Measurements from ENCODE around the gene C17orf75. TPM values are rescaled to one million over a fixed set of nuclear protein-coding genes. Genes with fewer than 3 reads are reported as not detected.

Gene C17orf75
- total and polyA plus RNA-seq, 5 experiments from 2014 or later = 8.4 to 28.0 (median 12.3) TPM

DNA sequence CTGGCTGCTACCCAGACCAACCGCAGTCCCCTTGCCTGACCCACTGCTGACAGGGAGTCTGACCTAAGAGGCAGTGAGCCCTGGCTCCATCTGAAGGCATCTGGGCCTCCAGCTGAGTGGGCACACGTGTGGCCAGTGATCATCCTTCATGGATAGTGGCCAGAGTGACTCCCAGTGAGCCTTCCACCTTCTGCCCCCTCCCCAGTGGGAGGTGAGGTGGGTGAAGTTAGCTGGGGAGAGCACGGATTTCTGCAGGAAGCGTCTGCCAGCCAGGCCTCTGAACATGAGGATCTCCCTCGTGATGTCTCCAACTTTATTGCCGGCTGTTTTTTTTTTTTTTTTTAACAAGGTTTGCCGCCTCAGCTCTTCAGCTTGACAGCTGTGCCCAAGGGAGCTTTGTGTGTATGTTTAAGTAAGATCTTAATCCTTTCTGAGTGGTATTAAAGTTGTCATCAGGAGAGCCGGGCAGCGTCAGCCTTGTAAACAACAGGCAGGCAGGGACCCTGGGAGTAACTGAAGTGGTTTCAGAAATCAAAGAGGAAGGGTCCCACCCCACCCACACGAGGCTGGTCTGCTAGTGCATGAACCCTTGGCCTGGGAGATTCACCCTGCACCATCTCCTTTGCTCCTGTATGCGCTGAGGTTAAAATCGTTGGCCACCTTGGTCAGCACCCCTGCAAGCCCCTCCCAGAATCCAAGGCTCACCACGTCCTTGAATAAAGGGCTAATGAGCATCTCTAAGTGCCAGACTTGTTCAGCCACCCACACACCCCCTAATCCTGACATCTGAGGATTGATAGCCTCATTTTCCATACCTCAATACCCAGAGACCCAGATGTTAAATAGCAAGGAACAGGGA lies 43.0 kb downstream of the C17orf75 start:
- POLR2A ChIA-PET = no interaction called here
- Mint-ChIP-seq H3K9me3 (no peaks in the 10 kb centered on the region), H3K4me1 (no peaks in the 10 kb centered on the region), H3K4me3 (no peak overlapping the region), H3K27ac (no peak overlapping the region), H3K27me3 (peaks cover 0 to 2% (median 0%) of the 10 kb centered on the region in 5 donors), H3K36me3 (no peaks in the 10 kb centered on the region)
- ATAC-seq = no peak
- no peak for DNase-seq

DNA sequence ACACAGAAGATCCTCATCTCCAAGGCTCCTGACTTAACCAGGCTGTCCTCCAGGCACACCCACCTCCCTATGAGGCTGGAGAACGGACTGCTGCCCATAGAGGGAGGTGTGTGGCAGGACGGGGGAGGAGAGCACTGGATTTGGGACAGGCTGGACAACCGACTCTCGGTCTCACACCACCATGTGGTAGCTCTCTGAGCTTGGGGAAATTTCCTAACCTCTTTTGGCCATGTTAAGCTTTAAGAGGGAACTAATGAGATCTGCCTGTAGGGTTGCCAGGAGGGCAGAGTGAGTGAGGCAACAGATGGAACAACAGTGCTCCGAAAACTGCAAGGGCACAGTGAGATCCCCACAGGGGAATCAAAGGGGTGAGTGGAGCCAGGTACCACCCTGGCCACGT lies 43.7 kb downstream of the C17orf75 start:
- H3K9me3 Mint-ChIP-seq = no peaks in the 10 kb centered on the region
- H3K27ac Mint-ChIP-seq = no peak overlapping the region
- ATAC-seq (no peak), DNase-seq (no peak)
- no peaks in the 10 kb centered on the region for H3K4me1 Mint-ChIP-seq
- no peaks in the 10 kb centered on the region for H3K36me3 Mint-ChIP-seq
- peaks cover 0 to 2% (median 0%) of the 10 kb centered on the region in 5 donors for H3K27me3 Mint-ChIP-seq
- POLR2A ChIA-PET = no interaction called here
- H3K4me3 Mint-ChIP-seq = no peak overlapping the region

DNA sequence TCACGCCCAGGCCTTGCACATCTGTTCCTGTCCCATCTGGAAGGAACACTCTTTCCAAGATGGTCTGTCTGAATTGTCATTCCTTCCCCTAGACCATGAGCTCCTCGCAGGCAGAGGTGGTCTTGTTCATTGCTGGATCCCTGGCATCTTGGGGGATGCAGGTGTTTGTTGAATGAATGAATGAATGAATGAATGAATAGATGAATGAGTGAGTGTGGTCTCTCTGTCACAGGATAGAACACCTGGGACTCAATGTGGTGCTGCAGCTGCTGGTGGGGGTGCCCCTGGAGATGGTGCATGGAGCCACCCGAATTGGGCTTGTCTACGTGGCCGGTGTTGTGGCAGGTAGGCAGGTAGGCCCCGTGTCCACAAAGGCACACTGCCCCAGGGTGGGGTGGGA lies 44.1 kb downstream of the C17orf75 start:
- DNase-seq = no peak
- Mint-ChIP-seq H3K4me3 (no peak overlapping the region), H3K27me3 (peaks cover 0 to 2% (median 0%) of the 10 kb centered on the region in 5 donors), H3K36me3 (no peaks in the 10 kb centered on the region), H3K4me1 (no peaks in the 10 kb centered on the region), H3K9me3 (no peaks in the 10 kb centered on the region), H3K27ac (peak overlapping the region in 1 of 10 donors; percentile 53)
- POLR2A ChIA-PET = no interaction called here
- ATAC-seq = no peak

DNA sequence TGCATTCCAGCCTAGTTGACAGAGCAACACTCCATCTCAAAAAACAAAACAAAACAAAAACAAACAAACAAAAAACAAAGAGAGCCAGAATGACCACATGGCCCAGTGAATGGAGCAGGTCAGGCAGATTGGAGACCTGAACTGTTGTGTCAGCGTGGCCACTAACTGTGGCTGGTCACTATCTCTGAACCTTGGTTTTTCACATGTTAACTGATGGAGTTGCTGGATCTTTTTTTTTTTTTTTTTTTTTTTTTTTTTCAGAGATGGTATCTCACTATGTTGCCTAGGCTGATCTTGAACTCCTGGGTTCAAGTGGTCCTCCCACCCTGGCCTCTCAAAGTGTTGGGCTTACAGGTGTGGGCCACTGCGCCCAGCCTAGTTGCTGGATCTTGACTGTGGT lies 44.5 kb downstream of the C17orf75 start:
- H3K4me1 Mint-ChIP-seq = no peaks in the 10 kb centered on the region
- no peaks in the 10 kb centered on the region for H3K36me3 Mint-ChIP-seq
- peaks cover 0 to 2% (median 0%) of the 10 kb centered on the region in 5 donors for H3K27me3 Mint-ChIP-seq
- POLR2A ChIA-PET = no interaction called here
- ATAC-seq (no peak), DNase-seq (no peak)
- H3K27ac Mint-ChIP-seq = no peak overlapping the region
- no peak overlapping the region for H3K4me3 Mint-ChIP-seq
- H3K9me3 Mint-ChIP-seq = no peaks in the 10 kb centered on the region

DNA sequence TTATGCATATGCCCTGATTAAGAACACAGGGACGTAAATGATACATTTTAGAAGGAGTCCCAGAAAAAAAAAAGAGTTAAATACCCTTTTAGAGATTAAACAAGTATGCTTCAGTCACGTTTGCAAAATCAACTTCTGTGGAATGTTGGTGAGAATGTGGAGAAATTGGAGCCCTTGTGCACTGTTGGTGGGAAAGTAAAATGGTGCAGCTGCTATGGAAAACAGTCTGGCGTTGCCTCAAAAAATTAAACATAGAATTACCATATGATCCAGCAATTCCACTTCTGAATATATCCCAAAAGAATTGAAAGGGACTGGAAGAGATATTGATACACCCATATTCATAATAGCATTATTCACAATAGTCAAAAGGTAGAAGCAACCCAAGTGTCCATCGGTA lies 49.9 kb downstream of the C17orf75 start:
- peak overlapping the region in 1 of 10 donors; percentile 24 for H3K27ac Mint-ChIP-seq
- no peaks in the 10 kb centered on the region for H3K36me3 Mint-ChIP-seq
- H3K4me3 Mint-ChIP-seq = no peak overlapping the region
- POLR2A ChIA-PET = no interaction called here
- H3K27me3 Mint-ChIP-seq = peaks cover 0 to 9% (median 3%) of the 10 kb centered on the region in 5 donors
- DNase-seq (no peak), ATAC-seq (no peak)
- H3K4me1 Mint-ChIP-seq = peaks cover 0 to 3% (median 0%) of the 10 kb centered on the region in 4 donors
- H3K9me3 Mint-ChIP-seq = no peaks in the 10 kb centered on the region

DNA sequence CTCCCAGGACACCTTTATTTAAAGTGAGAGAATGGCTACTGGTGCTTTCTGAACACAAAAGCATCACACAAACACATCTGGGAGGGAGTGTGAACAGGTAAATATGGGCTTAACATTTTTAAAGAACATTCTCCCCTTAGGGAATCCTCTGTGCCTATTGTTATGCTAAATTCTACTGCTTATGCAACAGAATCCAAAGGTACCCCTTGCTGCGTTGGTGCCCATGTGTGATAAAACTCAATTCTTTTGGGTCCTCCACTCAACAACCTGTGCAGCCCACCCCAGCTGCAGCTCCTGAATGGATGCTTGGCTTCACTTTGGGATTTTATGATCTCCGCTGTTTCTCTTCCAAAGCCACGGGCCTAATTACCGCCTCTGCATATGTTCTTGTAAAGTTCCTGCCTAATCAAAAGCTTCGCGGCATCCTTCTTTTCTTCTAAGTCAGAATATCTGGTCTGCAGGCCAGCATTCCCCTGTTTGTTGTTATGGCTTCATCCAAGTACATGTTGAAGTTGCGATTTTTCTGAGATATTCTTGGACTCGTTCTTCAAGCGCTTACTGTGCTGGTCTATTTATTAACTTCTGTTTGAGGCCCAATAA lies 52.4 kb downstream of the C17orf75 start:
- Mint-ChIP-seq H3K4me1 (peaks cover 0 to 3% (median 0%) of the 10 kb centered on the region in 4 donors), H3K27me3 (peaks cover 0 to 10% (median 3%) of the 10 kb centered on the region in 5 donors), H3K9me3 (no peaks in the 10 kb centered on the region), H3K27ac (no peak overlapping the region), H3K4me3 (no peak overlapping the region), H3K36me3 (no peaks in the 10 kb centered on the region)
- no peak for DNase-seq
- POLR2A ChIA-PET = no interaction called here
- ATAC-seq = no peak

DNA sequence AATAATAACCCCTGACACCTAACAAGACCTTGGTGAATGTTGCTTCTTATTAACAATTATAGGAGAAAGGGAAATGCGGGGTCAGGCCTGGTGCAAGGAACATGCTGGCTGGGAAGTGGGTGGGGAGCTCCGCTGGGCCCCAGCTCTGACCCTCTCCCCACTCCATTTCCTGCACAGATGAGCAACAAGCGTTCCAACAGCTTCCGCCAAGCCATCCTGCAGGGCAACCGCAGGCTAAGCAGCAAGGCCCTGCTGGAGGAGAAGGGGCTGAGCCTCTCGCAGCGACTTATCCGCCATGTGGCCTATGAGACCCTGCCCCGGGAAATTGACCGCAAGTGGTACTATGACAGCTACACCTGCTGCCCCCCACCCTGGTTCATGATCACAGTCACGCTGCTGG lies 53.4 kb downstream of the C17orf75 start:
- H3K9me3 Mint-ChIP-seq = no peaks in the 10 kb centered on the region
- H3K36me3 Mint-ChIP-seq = no peaks in the 10 kb centered on the region
- H3K4me1 Mint-ChIP-seq = peaks cover 0 to 7% (median 1%) of the 10 kb centered on the region in 4 donors
- POLR2A ChIA-PET = no interaction called here
- H3K27ac Mint-ChIP-seq = no peak overlapping the region
- no peak for ATAC-seq
- H3K4me3 Mint-ChIP-seq = no peak overlapping the region
- DNase-seq = no peak
- H3K27me3 Mint-ChIP-seq = peaks cover 2 to 20% (median 8%) of the 10 kb centered on the region in 5 donors

DNA sequence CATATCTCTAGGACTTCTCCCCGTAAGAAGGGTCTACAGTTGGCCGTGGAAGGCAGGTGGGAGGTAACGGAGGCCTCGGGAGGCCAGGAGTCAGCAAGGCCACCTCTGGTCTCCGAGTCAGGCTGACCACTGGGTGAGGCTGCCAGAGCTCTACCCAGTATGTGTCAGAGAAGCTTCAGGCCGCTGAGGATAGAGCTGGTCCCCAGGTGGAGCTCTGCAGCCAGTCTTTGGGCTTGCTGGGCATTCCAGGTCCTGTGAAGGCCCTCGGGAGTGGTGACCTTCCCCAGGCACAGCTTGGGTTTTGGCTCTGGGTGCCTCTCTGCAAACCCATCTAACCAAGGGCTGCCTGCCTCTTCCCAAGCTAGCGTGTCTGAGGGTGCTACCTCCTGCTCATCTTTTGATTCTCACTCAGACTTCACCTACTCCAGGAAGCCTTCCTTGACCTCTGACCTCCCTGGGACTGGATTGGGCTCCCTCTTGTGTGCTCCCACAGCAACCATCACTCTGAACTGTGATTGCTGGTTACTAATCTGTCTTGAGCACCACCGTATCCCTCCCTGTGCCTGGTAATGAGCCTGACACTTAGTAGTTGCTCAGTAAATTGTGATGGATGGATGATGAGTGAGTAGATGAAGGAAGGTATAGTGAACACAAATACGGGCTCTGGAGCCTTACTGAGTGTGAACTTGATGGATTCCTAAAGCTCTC lies 54.0 kb downstream of the C17orf75 start:
- H3K27ac Mint-ChIP-seq = no peak overlapping the region
- H3K4me1 Mint-ChIP-seq = peaks cover 0 to 8% (median 1%) of the 10 kb centered on the region in 4 donors
- no peaks in the 10 kb centered on the region for H3K36me3 Mint-ChIP-seq
- POLR2A ChIA-PET = no interaction called here
- no peaks in the 10 kb centered on the region for H3K9me3 Mint-ChIP-seq
- DNase-seq (no peak), ATAC-seq (no peak)
- peaks cover 4 to 24% (median 11%) of the 10 kb centered on the region in 5 donors for H3K27me3 Mint-ChIP-seq
- no peak overlapping the region for H3K4me3 Mint-ChIP-seq

DNA sequence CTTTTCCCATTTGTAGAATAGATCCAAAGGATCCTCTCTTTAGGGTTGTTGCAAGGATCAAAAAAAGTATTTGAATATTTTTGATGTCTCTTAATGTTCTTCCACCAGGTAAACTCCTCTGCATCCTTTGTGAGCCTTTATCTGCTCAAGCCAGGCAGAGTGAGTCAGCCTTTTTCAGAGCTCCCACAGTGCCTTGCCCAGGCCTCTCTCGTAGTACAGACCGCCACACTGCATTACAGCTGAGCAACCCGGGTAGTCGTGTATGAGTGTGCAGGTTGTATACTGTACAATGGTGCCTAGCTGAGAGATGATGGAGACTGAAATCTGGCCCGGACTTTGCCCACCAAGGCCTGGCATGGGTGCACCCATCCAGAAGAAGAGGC lies 55.5 kb downstream of the C17orf75 start:
- no peak for DNase-seq
- H3K4me1 Mint-ChIP-seq = peaks cover 0 to 8% (median 1%) of the 10 kb centered on the region in 4 donors
- ATAC-seq = no peak
- H3K9me3 Mint-ChIP-seq = no peaks in the 10 kb centered on the region
- H3K36me3 Mint-ChIP-seq = no peaks in the 10 kb centered on the region
- POLR2A ChIA-PET = no interaction called here
- H3K27me3 Mint-ChIP-seq = peaks cover 4 to 24% (median 11%) of the 10 kb centered on the region in 5 donors
- no peak overlapping the region for H3K27ac Mint-ChIP-seq
- H3K4me3 Mint-ChIP-seq = no peak overlapping the region

DNA sequence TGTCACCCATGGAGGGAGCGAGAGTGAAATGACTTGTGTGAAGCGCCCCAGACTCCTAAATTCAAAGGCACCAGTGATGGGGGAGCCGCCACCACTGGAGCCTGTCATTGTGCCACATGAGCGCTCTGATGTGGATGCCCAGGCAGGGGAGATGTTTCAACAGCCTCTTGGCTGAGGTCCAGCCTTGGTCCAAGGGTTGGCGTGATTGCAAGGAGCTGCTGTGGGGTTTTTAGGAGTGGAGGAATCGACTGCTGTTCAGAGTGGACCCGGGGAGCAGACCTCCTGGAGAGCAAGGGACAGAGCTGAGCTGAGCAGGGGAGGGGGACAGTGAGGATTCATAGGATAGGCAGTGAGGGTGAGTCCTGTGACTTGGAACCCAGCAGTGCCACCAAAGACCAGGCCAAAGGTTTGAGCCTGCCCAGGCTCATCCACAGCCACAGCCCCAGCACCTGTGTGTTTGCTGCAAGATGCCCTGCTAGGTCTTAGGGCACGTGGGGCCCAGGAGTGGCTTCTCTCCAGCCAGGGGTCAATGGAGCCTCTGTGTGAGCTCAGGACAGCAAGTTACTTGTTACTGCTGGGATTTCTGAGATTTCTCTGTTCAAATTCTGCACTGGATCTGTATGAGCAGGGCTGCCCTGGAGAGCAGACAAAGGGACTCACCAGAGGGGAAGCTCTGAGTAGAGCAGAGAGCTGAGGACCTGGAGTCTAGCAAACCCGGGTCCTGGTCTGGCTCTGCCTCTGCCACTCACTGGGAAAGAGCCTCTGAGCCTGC lies 56.0 kb downstream of the C17orf75 start:
- DNase-seq (no peak), ATAC-seq (no peak)
- Mint-ChIP-seq H3K4me1 (peaks cover 0 to 8% (median 1%) of the 10 kb centered on the region in 4 donors), H3K9me3 (no peaks in the 10 kb centered on the region), H3K4me3 (no peak overlapping the region), H3K27ac (no peak overlapping the region), H3K36me3 (no peaks in the 10 kb centered on the region), H3K27me3 (peaks cover 4 to 24% (median 11%) of the 10 kb centered on the region in 5 donors)
- POLR2A ChIA-PET = no interaction called here

DNA sequence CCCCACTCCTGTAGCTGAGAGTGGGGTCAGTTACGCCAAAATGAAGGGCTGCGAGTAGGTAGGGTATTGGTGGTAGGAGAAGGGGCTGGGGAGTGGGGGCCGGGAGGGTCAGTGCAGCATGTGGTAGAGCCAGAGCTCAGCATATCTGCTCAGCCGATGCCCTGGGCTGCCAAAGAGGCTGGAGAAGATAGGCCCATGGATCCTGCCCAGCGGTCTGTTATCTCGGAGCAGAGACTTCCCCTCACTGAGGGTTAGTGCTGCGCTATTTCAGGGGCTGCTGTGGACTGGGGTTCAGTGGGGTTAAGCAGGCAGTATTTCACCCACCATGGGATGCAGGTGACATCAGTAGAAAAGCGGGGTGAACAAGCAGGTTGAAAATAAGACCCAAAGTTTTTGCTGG lies 56.7 kb downstream of the C17orf75 start:
- peaks cover 4 to 24% (median 11%) of the 10 kb centered on the region in 5 donors for H3K27me3 Mint-ChIP-seq
- no peak overlapping the region for H3K4me3 Mint-ChIP-seq
- POLR2A ChIA-PET = no interaction called here
- no peak for DNase-seq
- no peak overlapping the region for H3K27ac Mint-ChIP-seq
- no peaks in the 10 kb centered on the region for H3K36me3 Mint-ChIP-seq
- H3K4me1 Mint-ChIP-seq = peaks cover 0 to 8% (median 1%) of the 10 kb centered on the region in 4 donors
- ATAC-seq = no peak
- no peaks in the 10 kb centered on the region for H3K9me3 Mint-ChIP-seq

DNA sequence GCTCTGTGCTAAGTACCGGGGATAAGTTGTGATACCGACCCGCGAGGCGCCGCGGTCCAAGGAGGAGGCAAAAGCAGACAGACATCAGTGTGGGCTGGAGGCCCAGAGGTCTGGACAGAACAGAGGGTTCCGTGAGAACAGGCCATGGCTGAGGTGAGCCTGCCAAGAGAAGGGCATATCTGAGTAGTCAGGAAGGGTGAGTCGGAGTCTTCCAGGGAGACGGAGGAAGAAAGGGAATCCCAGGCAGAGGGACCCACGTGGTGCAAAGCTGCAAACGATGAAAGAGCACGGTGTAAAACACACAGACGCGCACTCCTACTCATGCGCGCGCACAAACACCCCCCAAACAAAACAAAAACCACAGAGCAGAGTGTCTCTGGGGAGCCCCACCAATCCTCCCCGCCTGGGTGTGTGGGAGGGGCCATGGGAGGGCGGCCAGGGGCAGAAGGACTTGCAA lies 58.2 kb downstream of the C17orf75 start:
- Mint-ChIP-seq H3K9me3 (no peaks in the 10 kb centered on the region), H3K4me1 (peaks cover 0 to 6% (median 1%) of the 10 kb centered on the region in 4 donors), H3K36me3 (no peaks in the 10 kb centered on the region), H3K4me3 (peak overlapping the region in 1 of 10 donors; percentile 63), H3K27ac (peak overlapping the region in 1 of 10 donors; percentile 31), H3K27me3 (peaks cover 4 to 24% (median 11%) of the 10 kb centered on the region in 5 donors)
- POLR2A ChIA-PET = no interaction called here
- no peak for ATAC-seq
- no peak for DNase-seq

All from naive thymus-derived CD8-positive, alpha-beta T cell (primary cell).